ENCODE data around the gene ANGPTL1. TPM values are rescaled to one million over a fixed set of nuclear protein-coding genes. Genes with fewer than 3 reads are reported as not detected.
A peak's percentile ranks its signal among the peaks of the same experiment; 100 is the strongest.

ANGPTL1 gene
- total and polyA plus RNA-seq, 2 of the 13 experiments (the other 11 are each of a cell fraction or from before 2014, with no cell fraction given), result 2.9 to 9.3 TPM

GRCh38 chr1:178919581-178919980 lies 48.7 kb upstream of the ANGPTL1 start (continued):
- TF ChIP-seq ZNF607 (CRISPR knock-in tag; IDR thresholded peaks at IDR 0.05; ENCODE audit: borderline replicate concordance) (no peak), AHR (CRISPR knock-in tag; IDR thresholded peaks at IDR 0.05) (no peak), CTCF (CRISPR knock-in tag; IDR thresholded peaks at IDR 0.05) (no peak), ZSCAN29 (CRISPR knock-in tag; conservative IDR thresholded peaks at IDR 0.05) (no peak), SP140L (CRISPR knock-in tag; IDR thresholded peaks at IDR 0.05; ENCODE audit: borderline replicate concordance) (no peak), ZNF30 (CRISPR knock-in tag; IDR thresholded peaks at IDR 0.05) (no peak), GTF2F1 (IDR thresholded peaks at IDR 0.05; ENCODE audit: low read length) (no peak), PRPF4 (IDR thresholded peaks at IDR 0.05; ENCODE audit: low read depth, low read length, poor library complexity, severe bottlenecking) (no peak), ZNF530 (CRISPR knock-in tag; IDR thresholded peaks at IDR 0.05; ENCODE audit: low read depth) (no peak), CREBL2 (CRISPR knock-in tag; IDR thresholded peaks at IDR 0.05; ENCODE audit: borderline replicate concordance) (no peak), SRSF4 (IDR thresholded peaks at IDR 0.05; ENCODE audit: low read depth, low read length, poor library complexity, severe bottlenecking) (no peak), ZNF891 (CRISPR knock-in tag; IDR thresholded peaks at IDR 0.05) (no peak)
- TF ChIP-seq, protein P1, sequence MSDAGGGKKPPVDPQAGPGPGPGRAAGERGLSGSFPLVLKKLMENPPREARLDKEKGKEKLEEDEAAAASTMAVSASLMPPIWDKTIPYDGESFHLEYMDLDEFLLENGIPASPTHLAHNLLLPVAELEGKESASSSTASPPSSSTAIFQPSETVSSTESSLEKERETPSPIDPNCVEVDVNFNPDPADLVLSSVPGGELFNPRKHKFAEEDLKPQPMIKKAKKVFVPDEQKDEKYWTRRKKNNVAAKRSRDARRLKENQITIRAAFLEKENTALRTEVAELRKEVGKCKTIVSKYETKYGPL (CRISPR knock-in tag; IDR thresholded peaks at IDR 0.05), result 0 out of 2 replicates have a peak, but pooled peaks have one; percentile 10
- TF ChIP-seq, protein P2, sequence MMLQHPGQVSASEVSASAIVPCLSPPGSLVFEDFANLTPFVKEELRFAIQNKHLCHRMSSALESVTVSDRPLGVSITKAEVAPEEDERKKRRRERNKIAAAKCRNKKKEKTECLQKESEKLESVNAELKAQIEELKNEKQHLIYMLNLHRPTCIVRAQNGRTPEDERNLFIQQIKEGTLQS (CRISPR knock-in tag; IDR thresholded peaks at IDR 0.05), result no peak
- TF ChIP-seq, protein P3, sequence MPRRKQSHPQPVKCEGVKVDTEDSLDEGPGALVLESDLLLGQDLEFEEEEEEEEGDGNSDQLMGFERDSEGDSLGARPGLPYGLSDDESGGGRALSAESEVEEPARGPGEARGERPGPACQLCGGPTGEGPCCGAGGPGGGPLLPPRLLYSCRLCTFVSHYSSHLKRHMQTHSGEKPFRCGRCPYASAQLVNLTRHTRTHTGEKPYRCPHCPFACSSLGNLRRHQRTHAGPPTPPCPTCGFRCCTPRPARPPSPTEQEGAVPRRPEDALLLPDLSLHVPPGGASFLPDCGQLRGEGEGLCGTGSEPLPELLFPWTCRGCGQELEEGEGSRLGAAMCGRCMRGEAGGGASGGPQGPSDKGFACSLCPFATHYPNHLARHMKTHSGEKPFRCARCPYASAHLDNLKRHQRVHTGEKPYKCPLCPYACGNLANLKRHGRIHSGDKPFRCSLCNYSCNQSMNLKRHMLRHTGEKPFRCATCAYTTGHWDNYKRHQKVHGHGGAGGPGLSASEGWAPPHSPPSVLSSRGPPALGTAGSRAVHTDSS (CRISPR knock-in tag; conservative IDR thresholded peaks at IDR 0.05), result no peak
- TF ChIP-seq, protein P4, sequence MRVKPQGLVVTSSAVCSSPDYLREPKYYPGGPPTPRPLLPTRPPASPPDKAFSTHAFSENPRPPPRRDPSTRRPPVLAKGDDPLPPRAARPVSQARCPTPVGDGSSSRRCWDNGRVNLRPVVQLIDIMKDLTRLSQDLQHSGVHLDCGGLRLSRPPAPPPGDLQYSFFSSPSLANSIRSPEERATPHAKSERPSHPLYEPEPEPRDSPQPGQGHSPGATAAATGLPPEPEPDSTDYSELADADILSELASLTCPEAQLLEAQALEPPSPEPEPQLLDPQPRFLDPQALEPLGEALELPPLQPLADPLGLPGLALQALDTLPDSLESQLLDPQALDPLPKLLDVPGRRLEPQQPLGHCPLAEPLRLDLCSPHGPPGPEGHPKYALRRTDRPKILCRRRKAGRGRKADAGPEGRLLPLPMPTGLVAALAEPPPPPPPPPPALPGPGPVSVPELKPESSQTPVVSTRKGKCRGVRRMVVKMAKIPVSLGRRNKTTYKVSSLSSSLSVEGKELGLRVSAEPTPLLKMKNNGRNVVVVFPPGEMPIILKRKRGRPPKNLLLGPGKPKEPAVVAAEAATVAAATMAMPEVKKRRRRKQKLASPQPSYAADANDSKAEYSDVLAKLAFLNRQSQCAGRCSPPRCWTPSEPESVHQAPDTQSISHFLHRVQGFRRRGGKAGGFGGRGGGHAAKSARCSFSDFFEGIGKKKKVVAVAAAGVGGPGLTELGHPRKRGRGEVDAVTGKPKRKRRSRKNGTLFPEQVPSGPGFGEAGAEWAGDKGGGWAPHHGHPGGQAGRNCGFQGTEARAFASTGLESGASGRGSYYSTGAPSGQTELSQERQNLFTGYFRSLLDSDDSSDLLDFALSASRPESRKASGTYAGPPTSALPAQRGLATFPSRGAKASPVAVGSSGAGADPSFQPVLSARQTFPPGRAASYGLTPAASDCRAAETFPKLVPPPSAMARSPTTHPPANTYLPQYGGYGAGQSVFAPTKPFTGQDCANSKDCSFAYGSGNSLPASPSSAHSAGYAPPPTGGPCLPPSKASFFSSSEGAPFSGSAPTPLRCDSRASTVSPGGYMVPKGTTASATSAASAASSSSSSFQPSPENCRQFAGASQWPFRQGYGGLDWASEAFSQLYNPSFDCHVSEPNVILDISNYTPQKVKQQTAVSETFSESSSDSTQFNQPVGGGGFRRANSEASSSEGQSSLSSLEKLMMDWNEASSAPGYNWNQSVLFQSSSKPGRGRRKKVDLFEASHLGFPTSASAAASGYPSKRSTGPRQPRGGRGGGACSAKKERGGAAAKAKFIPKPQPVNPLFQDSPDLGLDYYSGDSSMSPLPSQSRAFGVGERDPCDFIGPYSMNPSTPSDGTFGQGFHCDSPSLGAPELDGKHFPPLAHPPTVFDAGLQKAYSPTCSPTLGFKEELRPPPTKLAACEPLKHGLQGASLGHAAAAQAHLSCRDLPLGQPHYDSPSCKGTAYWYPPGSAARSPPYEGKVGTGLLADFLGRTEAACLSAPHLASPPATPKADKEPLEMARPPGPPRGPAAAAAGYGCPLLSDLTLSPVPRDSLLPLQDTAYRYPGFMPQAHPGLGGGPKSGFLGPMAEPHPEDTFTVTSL (CRISPR knock-in tag; IDR thresholded peaks at IDR 0.05; ENCODE audit: borderline replicate concordance), result no peak
- TF ChIP-seq, protein P5, sequence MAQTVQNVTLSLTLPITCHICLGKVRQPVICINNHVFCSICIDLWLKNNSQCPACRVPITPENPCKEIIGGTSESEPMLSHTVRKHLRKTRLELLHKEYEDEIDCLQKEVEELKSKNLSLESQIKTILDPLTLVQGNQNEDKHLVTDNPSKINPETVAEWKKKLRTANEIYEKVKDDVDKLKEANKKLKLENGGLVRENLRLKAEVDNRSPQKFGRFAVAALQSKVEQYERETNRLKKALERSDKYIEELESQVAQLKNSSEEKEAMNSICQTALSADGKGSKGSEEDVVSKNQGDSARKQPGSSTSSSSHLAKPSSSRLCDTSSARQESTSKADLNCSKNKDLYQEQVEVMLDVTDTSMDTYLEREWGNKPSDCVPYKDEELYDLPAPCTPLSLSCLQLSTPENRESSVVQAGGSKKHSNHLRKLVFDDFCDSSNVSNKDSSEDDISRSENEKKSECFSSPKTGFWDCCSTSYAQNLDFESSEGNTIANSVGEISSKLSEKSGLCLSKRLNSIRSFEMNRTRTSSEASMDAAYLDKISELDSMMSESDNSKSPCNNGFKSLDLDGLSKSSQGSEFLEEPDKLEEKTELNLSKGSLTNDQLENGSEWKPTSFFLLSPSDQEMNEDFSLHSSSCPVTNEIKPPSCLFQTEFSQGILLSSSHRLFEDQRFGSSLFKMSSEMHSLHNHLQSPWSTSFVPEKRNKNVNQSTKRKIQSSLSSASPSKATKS (CRISPR knock-in tag; IDR thresholded peaks at IDR 0.05), result no peak
